Measurements from ENCODE around the gene DMD.

DMD gene

DNA sequence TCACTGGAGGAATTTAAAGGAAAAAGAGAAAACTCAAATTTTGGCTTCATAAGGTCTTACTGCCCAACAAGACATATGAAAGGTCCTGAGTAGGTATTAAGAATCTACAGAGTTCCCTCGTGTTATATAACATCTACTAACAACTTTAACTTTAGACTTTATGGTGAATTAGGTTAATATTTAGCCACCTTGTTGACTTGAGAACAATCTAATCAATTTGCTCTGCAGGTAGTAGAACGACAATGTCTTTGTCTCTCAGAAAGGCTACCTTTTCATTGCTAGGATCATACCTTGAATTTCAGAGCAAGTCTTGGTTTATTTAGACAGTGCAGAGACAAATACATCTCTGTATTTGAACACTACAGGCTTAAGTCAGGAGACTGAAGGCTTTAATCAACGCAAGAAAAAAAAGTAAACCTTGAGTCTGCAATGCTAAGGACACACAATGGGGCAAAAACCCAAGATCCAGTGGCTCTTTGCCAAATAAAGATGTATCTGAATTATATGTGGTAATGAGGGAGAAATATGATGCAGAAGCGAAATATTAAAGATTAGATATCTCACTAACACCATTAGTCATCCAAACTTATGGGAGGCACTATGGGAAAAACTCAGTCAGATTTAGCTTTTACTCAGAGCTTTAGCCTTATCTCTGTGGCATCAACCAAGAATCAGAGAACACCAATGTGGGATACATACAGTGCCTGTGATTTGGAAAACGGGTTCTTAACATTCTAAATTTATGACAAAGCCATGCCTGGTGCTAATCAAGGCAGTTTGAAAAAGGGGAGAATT lies 2045.9 kb downstream of the DMD start:
- Histone ChIP-seq H3K9me3 (ENCODE audit: insufficient read depth, low read length) (no peaks in the 10 kb centered on the region), H3K27me3 (ENCODE audit: low read depth, low read length) (no peaks in the 10 kb centered on the region), H3K9ac (ENCODE audit: low read length) (no peak overlapping the region), H3K79me2 (ENCODE audit: low read length) (no peaks in the 10 kb centered on the region; the same call in 1 of the 2 replicates), H3K36me3 (replicated peaks; ENCODE audit: low read depth, low read length) (peaks cover 70% of the 10 kb centered on the region), H4K20me1 (ENCODE audit: insufficient read depth, low read length) (no peaks in the 10 kb centered on the region), H3K4me3 (ENCODE audit: low read length) (no peak overlapping the region), H3K4me2 (ENCODE audit: low read length) (no peak overlapping the region), H3K27ac (ENCODE audit: low read length) (no peak overlapping the region), H3K4me1 (ENCODE audit: low read length) (peaks cover 29% of the 10 kb centered on the region), H2AFZ (ENCODE audit: low read depth, low read length) (no peak overlapping the region)
- TF ChIP-seq EZH2phosphoT487 (IDR thresholded peaks at IDR 0.05; ENCODE audit: low read depth): no peak
- TF ChIP-seq, protein P1, sequence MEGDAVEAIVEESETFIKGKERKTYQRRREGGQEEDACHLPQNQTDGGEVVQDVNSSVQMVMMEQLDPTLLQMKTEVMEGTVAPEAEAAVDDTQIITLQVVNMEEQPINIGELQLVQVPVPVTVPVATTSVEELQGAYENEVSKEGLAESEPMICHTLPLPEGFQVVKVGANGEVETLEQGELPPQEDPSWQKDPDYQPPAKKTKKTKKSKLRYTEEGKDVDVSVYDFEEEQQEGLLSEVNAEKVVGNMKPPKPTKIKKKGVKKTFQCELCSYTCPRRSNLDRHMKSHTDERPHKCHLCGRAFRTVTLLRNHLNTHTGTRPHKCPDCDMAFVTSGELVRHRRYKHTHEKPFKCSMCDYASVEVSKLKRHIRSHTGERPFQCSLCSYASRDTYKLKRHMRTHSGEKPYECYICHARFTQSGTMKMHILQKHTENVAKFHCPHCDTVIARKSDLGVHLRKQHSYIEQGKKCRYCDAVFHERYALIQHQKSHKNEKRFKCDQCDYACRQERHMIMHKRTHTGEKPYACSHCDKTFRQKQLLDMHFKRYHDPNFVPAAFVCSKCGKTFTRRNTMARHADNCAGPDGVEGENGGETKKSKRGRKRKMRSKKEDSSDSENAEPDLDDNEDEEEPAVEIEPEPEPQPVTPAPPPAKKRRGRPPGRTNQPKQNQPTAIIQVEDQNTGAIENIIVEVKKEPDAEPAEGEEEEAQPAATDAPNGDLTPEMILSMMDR (IDR thresholded peaks at IDR 0.05; ENCODE audit: low read depth, low read length): no peak

DNA sequence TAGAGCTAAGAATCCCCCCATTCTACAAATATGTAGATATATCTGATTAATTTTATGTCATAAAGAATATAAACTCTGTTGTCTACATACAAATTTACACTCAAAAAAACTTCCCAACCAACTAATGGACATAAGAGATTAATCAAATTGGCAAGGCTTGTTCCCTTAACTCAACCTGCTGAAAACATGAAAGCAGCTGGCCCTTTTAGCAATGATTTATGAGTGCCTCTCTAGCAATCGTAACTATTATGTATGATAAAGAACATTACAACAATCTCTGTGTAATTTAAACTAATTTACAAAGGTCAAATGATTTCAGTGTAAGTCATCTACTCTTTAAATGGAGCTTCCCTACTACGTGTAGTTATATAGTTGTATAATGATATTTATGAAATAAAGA lies 2056.4 kb downstream of the DMD start:
- H3K36me3 ChIP-seq (replicated peaks; ENCODE audit: low read depth, low read length): peaks cover 43% of the 10 kb centered on the region
- H3K79me2 ChIP-seq (ENCODE audit: low read length): no peaks in the 10 kb centered on the region
- no peaks in the 10 kb centered on the region for H3K4me1 ChIP-seq (ENCODE audit: low read length)
- H3K4me3 ChIP-seq (ENCODE audit: low read length): no peak overlapping the region
- H2AFZ ChIP-seq (ENCODE audit: low read depth, low read length): no peak overlapping the region
- no peaks in the 10 kb centered on the region for H3K27me3 ChIP-seq (ENCODE audit: low read depth, low read length)
- TF ChIP-seq, protein P1 (IDR thresholded peaks at IDR 0.05; ENCODE audit: low read depth, low read length): no peak
- no peak for TF ChIP-seq EZH2phosphoT487 (IDR thresholded peaks at IDR 0.05; ENCODE audit: low read depth)
- H3K9me3 ChIP-seq (ENCODE audit: insufficient read depth, low read length): no peaks in the 10 kb centered on the region
- no peaks in the 10 kb centered on the region for H4K20me1 ChIP-seq (ENCODE audit: insufficient read depth, low read length)
- H3K4me2 ChIP-seq (ENCODE audit: low read length): no peak overlapping the region
- no peak overlapping the region for H3K9ac ChIP-seq (ENCODE audit: low read length)
- no peak overlapping the region for H3K27ac ChIP-seq (ENCODE audit: low read length)

DNA sequence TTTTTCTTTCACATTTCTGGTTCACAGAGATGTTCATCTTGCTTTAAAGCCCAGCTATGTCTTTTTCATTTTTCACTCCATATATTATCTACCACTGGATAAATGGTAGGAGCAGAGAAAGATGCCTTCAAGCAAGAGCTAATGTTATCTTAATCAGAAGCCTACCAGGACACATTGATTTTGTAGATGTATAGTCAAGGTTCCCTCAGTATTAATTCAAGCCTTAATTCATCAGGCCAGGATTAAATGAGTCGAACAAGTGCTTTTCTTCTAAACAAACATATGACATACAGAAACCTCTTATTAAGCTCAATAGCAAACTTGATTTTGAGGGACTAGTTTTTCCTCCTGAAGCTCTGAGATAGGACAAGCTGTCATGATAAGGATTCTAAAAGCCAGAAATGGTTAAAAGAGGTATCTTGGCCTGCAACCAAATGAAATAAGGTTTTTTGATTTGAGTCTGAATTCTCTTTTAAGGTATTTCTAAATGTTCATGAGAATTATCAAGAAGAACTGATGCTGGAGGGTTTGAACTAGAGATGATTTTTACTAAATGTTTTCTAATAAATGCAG lies 2057.8 kb downstream of the DMD start:
- Histone ChIP-seq H3K27ac (ENCODE audit: low read length) (no peak overlapping the region), H3K27me3 (ENCODE audit: low read depth, low read length) (no peaks in the 10 kb centered on the region), H2AFZ (ENCODE audit: low read depth, low read length) (no peak overlapping the region), H3K4me3 (ENCODE audit: low read length) (no peak overlapping the region), H3K4me2 (ENCODE audit: low read length) (no peak overlapping the region), H3K9me3 (ENCODE audit: insufficient read depth, low read length) (no peaks in the 10 kb centered on the region), H4K20me1 (ENCODE audit: insufficient read depth, low read length) (no peaks in the 10 kb centered on the region), H3K79me2 (ENCODE audit: low read length) (no peaks in the 10 kb centered on the region), H3K4me1 (ENCODE audit: low read length) (no peaks in the 10 kb centered on the region), H3K36me3 (replicated peaks; ENCODE audit: low read depth, low read length) (peaks cover 43% of the 10 kb centered on the region), H3K9ac (ENCODE audit: low read length) (no peak overlapping the region)
- TF ChIP-seq, protein P1 (IDR thresholded peaks at IDR 0.05; ENCODE audit: low read depth, low read length): no peak
- TF ChIP-seq EZH2phosphoT487 (IDR thresholded peaks at IDR 0.05; ENCODE audit: low read depth): no peak

DNA sequence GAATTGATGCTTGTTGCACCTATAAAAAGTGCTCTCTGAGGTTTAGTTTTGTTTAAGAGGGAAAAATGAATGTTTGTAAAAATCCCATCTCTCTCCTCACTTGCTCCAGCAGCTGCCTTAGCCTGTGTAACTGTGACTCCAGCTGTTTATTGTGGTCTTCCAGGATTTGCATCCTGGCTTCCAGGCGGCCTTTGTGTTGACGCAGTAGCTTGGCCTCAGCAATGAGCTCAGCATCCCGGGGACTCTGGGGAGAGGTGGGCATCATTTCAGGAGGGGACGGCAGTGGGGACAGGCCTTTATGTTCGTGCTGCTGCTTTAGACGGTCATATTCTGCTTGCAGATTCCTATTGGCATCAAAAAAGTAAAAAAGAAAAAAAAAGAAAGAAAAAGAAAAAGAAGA lies 2064.2 kb downstream of the DMD start:
- Histone ChIP-seq H3K79me2 (ENCODE audit: low read length) (no peaks in the 10 kb centered on the region), H4K20me1 (ENCODE audit: insufficient read depth, low read length) (no peaks in the 10 kb centered on the region), H2AFZ (ENCODE audit: low read depth, low read length) (no peak overlapping the region), H3K9ac (ENCODE audit: low read length) (no peak overlapping the region), H3K4me1 (ENCODE audit: low read length) (no peaks in the 10 kb centered on the region), H3K27ac (ENCODE audit: low read length) (no peak overlapping the region), H3K27me3 (ENCODE audit: low read depth, low read length) (no peaks in the 10 kb centered on the region), H3K4me2 (ENCODE audit: low read length) (no peak overlapping the region), H3K9me3 (ENCODE audit: insufficient read depth, low read length) (no peaks in the 10 kb centered on the region), H3K4me3 (ENCODE audit: low read length) (no peak overlapping the region), H3K36me3 (replicated peaks; ENCODE audit: low read depth, low read length) (peaks cover 57% of the 10 kb centered on the region)
- TF ChIP-seq, protein P1 (IDR thresholded peaks at IDR 0.05; ENCODE audit: low read depth, low read length): no peak
- no peak for TF ChIP-seq EZH2phosphoT487 (IDR thresholded peaks at IDR 0.05; ENCODE audit: low read depth)

Data from OCI-LY3 (cell line).